K562 (cell line): ENCODE data around the gene HMGA1. TPM values are rescaled to one million over a fixed set of nuclear protein-coding genes. Genes with fewer than 3 reads are reported as not detected.

Source experiments
- ADNP ChIP-seq: fragments of 200-800 bp; sonication (Bioruptor generic); IDR thresholded peaks from 2 replicates; pipeline ENCODE4 v1.6.1; 2016; ENCODE audit warnings: missing genetic modification characterization, missing compliant biosample characterization
- ARID1B ChIP-seq: fragments of 450-650 bp; IDR thresholded peaks from 2 replicates; pipeline ENCODE4 v1.6.1; 2016; ENCODE audit warnings: antibody characterized with exemption, mild to moderate bottlenecking, inconsistent platforms
- BHLHE40 ChIP-seq: IDR thresholded peaks from 2 replicates; pipeline ENCODE4 v1.6.1; 2011; ENCODE audit warnings: low read length, improper control_type of control experiment
- BRD9 ChIP-seq: fragments of 450-650 bp; IDR thresholded peaks from 2 replicates; pipeline ENCODE4 v1.6.1; 2018; ENCODE audit warnings: low read depth; ENCODE audit not compliant: partially characterized antibody
- BRF1 ChIP-seq: IDR thresholded peaks from 3 replicates; pipeline ENCODE4 v1.6.1; 2011; ENCODE audit warnings: borderline replicate concordance, mild to moderate bottlenecking; ENCODE audit not compliant: insufficient read length; ENCODE audit errors: extremely low read depth
- CSDE1 ChIP-seq, 2 experiments: fragments of 450-650 bp; IDR thresholded peaks; 2 replicates each; pipeline ENCODE4 v1.6.1; 2016; ENCODE audit warnings: mild to moderate bottlenecking in 1 of 2
- E2F3 ChIP-seq: fragments of 250-450 bp; sonication (Bioruptor Pico); IDR thresholded peaks from 2 replicates; pipeline ENCODE4 v1.4.0; 2020; ENCODE audit warnings: mild to moderate bottlenecking
- EHMT2 ChIP-seq: fragments of 450-650 bp; IDR thresholded peaks from 2 replicates; pipeline ENCODE4 v1.6.1; 2018; ENCODE audit warnings: antibody characterized with exemption
- ELF4 ChIP-seq: fragments of 450-650 bp; formaldehyde crosslinking; IDR thresholded peaks from 2 replicates; pipeline ENCODE4 v1.4.0; 2022; ENCODE audit warnings: missing genetic modification characterization
- FOXA3 ChIP-seq, 2 experiments: fragments of 450-650 bp in 1 of 2; sonication (generic) in 1 of 2; formaldehyde crosslinking; IDR thresholded peaks in 1 of 2; conservative IDR thresholded peaks in 1 of 2; 2 replicates each; pipeline versions ENCODE4 v1.4.0 to v1.8.0; 2020 to 2022; ENCODE audit warnings: mild to moderate bottlenecking in 2 of 2, missing genetic modification reagents in 1 of 2
- MAFK ChIP-seq: IDR thresholded peaks from 2 replicates; pipeline ENCODE4 v1.6.1; 2011; ENCODE audit warnings: low read length, improper control_type of control experiment
- MIER1 ChIP-seq: fragments of 450-650 bp; IDR thresholded peaks from 2 replicates; pipeline ENCODE4 v1.6.1; 2016; ENCODE audit warnings: antibody characterized with exemption, mild to moderate bottlenecking, low read depth
- NFE2L1 ChIP-seq: fragments of 450-650 bp; IDR thresholded peaks from 2 replicates; pipeline ENCODE4 v1.6.1; 2016; ENCODE audit warnings: missing genetic modification characterization, low read depth, mild to moderate bottlenecking, missing compliant biosample characterization, moderate library complexity, borderline replicate concordance
- OTX1 ChIP-seq: fragments of 450-650 bp; formaldehyde crosslinking; IDR thresholded peaks from 2 replicates; pipeline ENCODE4 v1.4.0; 2022; ENCODE audit warnings: mild to moderate bottlenecking
- PHF20 ChIP-seq: fragments of 450-650 bp; IDR thresholded peaks from 2 replicates; pipeline ENCODE4 v1.6.1; 2018; ENCODE audit not compliant: partially characterized antibody
- RBM25 ChIP-seq: fragments of 200-400 bp; formaldehyde crosslinking; IDR thresholded peaks from 2 replicates; pipeline ENCODE4 v1.6.1; 2018; ENCODE audit warnings: low read length, low read depth, moderate library complexity; ENCODE audit not compliant: severe bottlenecking
- RUNX1 ChIP-seq: sonication (generic); IDR thresholded peaks from 2 replicates; pipeline ENCODE4 v1.6.1; 2016; ENCODE audit warnings: antibody characterized with exemption, low read depth
- SIN3A ChIP-seq, 2 experiments: fragments of 150-350 bp in 1 of 2; IDR thresholded peaks; 2 replicates each; pipeline ENCODE4 v1.6.1; 2011 to 2016; ENCODE audit warnings: borderline replicate concordance in 2 of 2, low read depth in 2 of 2, low read length in 2 of 2, mild to moderate bottlenecking in 2 of 2, moderate library complexity in 2 of 2; ENCODE audit not compliant: control insufficient read depth in 1 of 2
- SMARCA5 ChIP-seq: fragments of 450-650 bp; IDR thresholded peaks from 2 replicates; pipeline ENCODE4 v1.6.1; 2016
- SP1 ChIP-seq: sonication (generic); formaldehyde crosslinking; IDR thresholded peaks from 2 replicates; pipeline ENCODE4 v1.8.1; 2022; ENCODE audit warnings: mild to moderate bottlenecking, missing genetic modification reagents
- STAG1 ChIP-seq: sonication (generic); formaldehyde crosslinking; IDR thresholded peaks from 2 replicates; pipeline ENCODE4 v1.5.0; 2020; ENCODE audit warnings: missing genetic modification reagents, borderline replicate concordance
- TEAD1 ChIP-seq, 2 experiments: fragments of 450-650 bp in 1 of 2; sonication (generic) in 1 of 2; formaldehyde crosslinking; IDR thresholded peaks; 2 replicates each; pipeline versions ENCODE4 v1.4.0 to v1.8.0; 2020 to 2022; ENCODE audit warnings: mild to moderate bottlenecking in 2 of 2, missing genetic modification reagents in 1 of 2
- ZNF174 ChIP-seq: fragments of 250-450 bp; sonication (Bioruptor Pico); IDR thresholded peaks from 2 replicates; pipeline ENCODE4 v1.4.0; 2020; ENCODE audit warnings: mild to moderate bottlenecking
- polyA plus RNA-seq, 8 experiments: library from polyadenylated mRNA; depleted of rRNA in 4 of 8; stranded (reverse) in 5 of 8; unstranded in 3 of 8; fragments of >200 nt; fragmentation: Nextera tagmentation in 2 of 8; fragmentation: Illumina TruSeq in 1 of 8; extraction: Ambion mirVana in 2 of 8; extraction: Trizol in 1 of 8; gene quantifications; 2 replicates each; pipeline versions ENCODE4 v1.2.1 to v1.2.3, GENCODE V29; 2011 to 2014; ENCODE audit warnings: inconsistent platforms in 1 of 8, missing spikeins in 1 of 8
- total RNA-seq, 7 experiments: library from RNA; depleted of rRNA in 6 of 7; stranded (reverse); fragments of >200 nt in 6 of 7; fragmentation: Illumina TruSeq in 2 of 7; extraction: Trizol in 2 of 7; gene quantifications; 2 replicates each; pipeline versions ENCODE4 v1.2.1 to v1.2.3, GENCODE V29; 2011 to 2021; ENCODE audit warnings: low replicate concordance in 1 of 7
- TF ChIP-seq, protein P1 (sequence below): fragments of 450-650 bp; formaldehyde crosslinking; IDR thresholded peaks from 2 replicates; pipeline ENCODE4 v1.4.0; 2020; ENCODE audit warnings: mild to moderate bottlenecking, moderate library complexity
- TF ChIP-seq, protein P2 (sequence below): fragments of 450-650 bp; conservative IDR thresholded peaks from 2 replicates; pipeline ENCODE4 v1.6.1; 2016; ENCODE audit warnings: missing genetic modification characterization, low read depth, mild to moderate bottlenecking, control low read depth, missing compliant biosample characterization
- TF ChIP-seq, protein P3 (sequence below), 3 experiments: fragments of 200-800 bp in 1 of 3; sonication (Bioruptor generic) in 1 of 3; sonication (generic) in 1 of 3; formaldehyde crosslinking in 1 of 3; IDR thresholded peaks; 2 replicates each; pipeline versions ENCODE4 v1.6.1 to v1.8.0; 2016 to 2022; ENCODE audit warnings: mild to moderate bottlenecking in 2 of 3, missing compliant biosample characterization in 2 of 3, missing genetic modification characterization in 2 of 3, missing genetic modification reagents in 1 of 3

HMGA1 gene
- total and polyA plus RNA-seq, 9 of the 15 experiments (the other 6 are each of a cell fraction or from before 2014, with no cell fraction given) = 27.8 to 1,947 (median 594) TPM

DNA sequence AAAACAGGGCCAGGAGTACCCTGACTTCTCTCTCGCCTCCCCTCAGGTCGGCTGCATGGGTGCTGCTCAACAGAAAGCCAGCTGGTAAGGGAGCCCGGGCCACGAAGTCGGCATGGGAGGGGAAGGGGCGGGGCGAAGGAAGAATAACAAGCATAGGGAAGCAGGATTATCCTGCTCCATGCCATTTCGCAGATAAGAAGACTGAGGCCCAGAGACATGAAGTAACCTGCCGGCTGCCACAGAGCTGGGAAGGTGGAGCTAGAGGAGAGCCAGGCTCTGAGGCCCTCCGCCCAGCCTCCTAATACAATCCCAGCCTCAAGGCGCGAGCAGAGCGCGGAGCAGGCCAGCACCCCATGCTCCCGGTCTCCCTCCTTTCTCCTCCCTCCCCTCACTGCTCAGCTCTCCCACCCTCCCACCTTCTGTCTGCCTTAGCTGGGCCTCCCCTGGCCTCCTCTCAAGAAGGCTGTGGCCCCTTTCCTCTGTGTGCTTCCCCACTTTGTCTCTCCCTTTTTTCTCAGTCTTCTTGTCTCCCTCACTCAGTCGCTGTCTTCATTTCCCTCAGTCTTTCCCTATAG, 13.2 kb upstream of the HMGA1 start (continued):
- TF ChIP-seq RBM25 = peak; percentile 84
- no peak for TF ChIP-seq EHMT2
- 0 out of 2 replicates have a peak, but pooled peaks have one; percentile 37 for TF ChIP-seq MIER1
- TF ChIP-seq E2F3 = no peak
- TF ChIP-seq CSDE1 (IDR thresholded peaks at IDR 0.05) = 0 out of 4 replicates have a peak, but pooled peaks of 1 of the 2 experiments have one; percentile 34
- TF ChIP-seq ARID1B = 0 out of 2 replicates have a peak, but pooled peaks have one; percentile 32
- no peak for TF ChIP-seq STAG1 (CRISPR knock-in tag)
- no peak for TF ChIP-seq BHLHE40
- peak; percentile 72; the same call in 1 of the 2 replicates for TF ChIP-seq ELF4
- TF ChIP-seq, protein P1, sequence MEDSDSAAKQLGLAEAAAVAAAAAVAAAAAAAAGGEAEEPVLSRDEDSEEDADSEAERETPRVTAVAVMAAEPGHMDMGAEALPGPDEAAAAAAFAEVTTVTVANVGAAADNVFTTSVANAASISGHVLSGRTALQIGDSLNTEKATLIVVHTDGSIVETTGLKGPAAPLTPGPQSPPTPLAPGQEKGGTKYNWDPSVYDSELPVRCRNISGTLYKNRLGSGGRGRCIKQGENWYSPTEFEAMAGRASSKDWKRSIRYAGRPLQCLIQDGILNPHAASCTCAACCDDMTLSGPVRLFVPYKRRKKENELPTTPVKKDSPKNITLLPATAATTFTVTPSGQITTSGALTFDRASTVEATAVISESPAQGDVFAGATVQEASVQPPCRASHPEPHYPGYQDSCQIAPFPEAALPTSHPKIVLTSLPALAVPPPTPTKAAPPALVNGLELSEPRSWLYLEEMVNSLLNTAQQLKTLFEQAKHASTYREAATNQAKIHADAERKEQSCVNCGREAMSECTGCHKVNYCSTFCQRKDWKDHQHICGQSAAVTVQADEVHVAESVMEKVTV (CRISPR knock-in tag) = no peak
- TF ChIP-seq, protein P2, sequence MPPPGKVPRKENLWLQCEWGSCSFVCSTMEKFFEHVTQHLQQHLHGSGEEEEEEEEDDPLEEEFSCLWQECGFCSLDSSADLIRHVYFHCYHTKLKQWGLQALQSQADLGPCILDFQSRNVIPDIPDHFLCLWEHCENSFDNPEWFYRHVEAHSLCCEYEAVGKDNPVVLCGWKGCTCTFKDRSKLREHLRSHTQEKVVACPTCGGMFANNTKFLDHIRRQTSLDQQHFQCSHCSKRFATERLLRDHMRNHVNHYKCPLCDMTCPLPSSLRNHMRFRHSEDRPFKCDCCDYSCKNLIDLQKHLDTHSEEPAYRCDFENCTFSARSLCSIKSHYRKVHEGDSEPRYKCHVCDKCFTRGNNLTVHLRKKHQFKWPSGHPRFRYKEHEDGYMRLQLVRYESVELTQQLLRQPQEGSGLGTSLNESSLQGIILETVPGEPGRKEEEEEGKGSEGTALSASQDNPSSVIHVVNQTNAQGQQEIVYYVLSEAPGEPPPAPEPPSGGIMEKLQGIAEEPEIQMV (tag) = no peak
- no peak for TF ChIP-seq MAFK
- TF ChIP-seq SIN3A (IDR thresholded peaks at IDR 0.05; ENCODE audit: borderline replicate concordance in 2 of 2, control insufficient read depth in 1 of 2, low read depth in 2 of 2, low read length in 2 of 2) = no peak
- no peak for TF ChIP-seq RUNX1
- TF ChIP-seq SMARCA5 = peak; percentile 81; the same call in 1 of the 2 replicates
- no peak; the same call in 1 of the 2 replicates for TF ChIP-seq SP1 (CRISPR knock-in tag)
- no peak; a peak in 2 of 4 replicates for TF ChIP-seq TEAD1 (CRISPR knock-in tag; IDR thresholded peaks at IDR 0.05)
- no peak for TF ChIP-seq ZNF174 (CRISPR knock-in tag)
- TF ChIP-seq PHF20 = peak; percentile 56
- TF ChIP-seq, protein P3, sequence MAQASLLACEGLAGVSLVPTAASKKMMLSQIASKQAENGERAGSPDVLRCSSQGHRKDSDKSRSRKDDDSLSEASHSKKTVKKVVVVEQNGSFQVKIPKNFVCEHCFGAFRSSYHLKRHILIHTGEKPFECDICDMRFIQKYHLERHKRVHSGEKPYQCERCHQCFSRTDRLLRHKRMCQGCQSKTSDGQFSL (CRISPR knock-in tag; IDR thresholded peaks at IDR 0.05) = no peak
- TF ChIP-seq, protein P3 (tag; IDR thresholded peaks at IDR 0.05) = no peak
- TF ChIP-seq BRD9 = no peak
- TF ChIP-seq NFE2L1 (tag) = no peak
- TF ChIP-seq BRF1 = no peak
- TF ChIP-seq OTX1 (CRISPR knock-in tag) = peak; percentile 78; the same call in 1 of the 2 replicates
- TF ChIP-seq ADNP (tag) = peak; percentile 81
- TF ChIP-seq FOXA3 (CRISPR knock-in tag; conservative IDR thresholded peaks at IDR 0.05 in 1 of 2, IDR thresholded peaks at IDR 0.05 in 1 of 2) = peak in 1 of 2 experiments; percentile 55; a peak in 1 of 4 replicates
